A673 (cell line): ENCODE measurements around the gene NCKAP5. TPM values are rescaled to one million over a fixed set of nuclear protein-coding genes. Genes with fewer than 3 reads are reported as not detected.

Source experiments
- BruUV-seq: library from RNA; stranded (reverse); fragments of 400-500 nt; replicated peaks from 2 replicates; lab custom pipeline; 2021; lab: Mats Ljungman, UMichigan
- CTCF ChIA-PET: fragments of 300-600 bp; sonication (Branson Sonifier 250); formaldehyde crosslinking; loops from one replicate; lab custom pipeline; 2022; ENCODE audit warnings: antibody characterized with exemption; lab: Charles Lee
- POLR2A ChIA-PET: fragments of 300-600 bp; sonication (Branson Sonifier 250); formaldehyde crosslinking; loops from one replicate; lab custom pipeline; 2022; ENCODE audit warnings: antibody characterized with exemption; ENCODE audit not compliant: low non-redundant PET; lab: Charles Lee
- DNase-seq: peaks from one replicate; pipeline ENCODE4 v3.0.0-alpha.2; 2015; ENCODE audit warnings: low spot score
- H3K27ac ChIP-seq: fragments of 200-600 bp; sonication (generic); 2 replicates; pipeline ENCODE4 v1.5.1; 2016; ENCODE audit warnings: mixed run types, low read depth, mild to moderate bottlenecking, mixed read lengths, antibody characterized with exemption, low read length; ENCODE audit not compliant: poor library complexity, severe bottlenecking
- H3K27me3 ChIP-seq: fragments of 200-600 bp; sonication (generic); replicated peaks from 2 replicates; pipeline ENCODE4 v1.6.1; 2017; ENCODE audit warnings: mixed run types, low read depth, mild to moderate bottlenecking, mixed read lengths, antibody characterized with exemption, low read length; ENCODE audit not compliant: insufficient read depth, poor library complexity
- H3K36me3 ChIP-seq: fragments of 200-600 bp; sonication (generic); 2 replicates; pipeline ENCODE4 v1.6.1; 2016; ENCODE audit warnings: mixed run types, mild to moderate bottlenecking, mixed read lengths, antibody characterized with exemption, low read length; ENCODE audit not compliant: insufficient read depth, poor library complexity, severe bottlenecking
- H3K4me1 ChIP-seq: fragments of 200-600 bp; sonication (generic); 2 replicates; pipeline ENCODE4 v1.6.1; 2017; ENCODE audit warnings: mixed run types, mild to moderate bottlenecking, mixed read lengths, antibody characterized with exemption, low read length; ENCODE audit not compliant: insufficient read depth, poor library complexity, severe bottlenecking
- H3K4me3 ChIP-seq: fragments of 200-600 bp; sonication (generic); 2 replicates; pipeline ENCODE4 v1.5.1; 2016; ENCODE audit warnings: low read depth, mixed run types, mild to moderate bottlenecking, mixed read lengths, low read length; ENCODE audit not compliant: poor library complexity, severe bottlenecking
- H3K9me3 ChIP-seq: fragments of 200-600 bp; sonication (generic); 2 replicates; pipeline ENCODE4 v1.6.1; 2016; ENCODE audit warnings: mixed run types, low read depth, mild to moderate bottlenecking, mixed read lengths, antibody characterized with exemption, low read length; ENCODE audit not compliant: poor library complexity, severe bottlenecking
- EZH2 ChIP-seq: fragments of 200-600 bp; sonication (generic); IDR thresholded peaks from 2 replicates; pipeline ENCODE4 v1.6.1; 2017; ENCODE audit warnings: borderline replicate concordance, low read depth, mild to moderate bottlenecking, mixed read lengths, antibody characterized with exemption, low read length; ENCODE audit not compliant: poor library complexity, severe bottlenecking
- intact Hi-C: fragments of 100-400 bp; cut with micrococcal nuclease; formaldehyde crosslinking; loops from one replicate; pipeline ENCODE4 v1.10.0; 2022; ENCODE audit not compliant: unreplicated experiment
- total RNA-seq: library from RNA; stranded (reverse); gene quantifications from 2 replicates; pipeline ENCODE4 v1.2.3, GENCODE V29; 2021
- TF ChIP-seq, protein P1 (sequence below): fragments of 300-800, 200-600 bp; sonication (generic); conservative IDR thresholded peaks from 2 replicates; pipeline ENCODE4 v1.5.1; 2017; ENCODE audit warnings: low read depth, mild to moderate bottlenecking, antibody characterized with exemption, low read length, moderate library complexity, mixed read lengths

Gene NCKAP5
- total RNA-seq, 1 experiment from 2014 or later: 26.6 TPM

DNA sequence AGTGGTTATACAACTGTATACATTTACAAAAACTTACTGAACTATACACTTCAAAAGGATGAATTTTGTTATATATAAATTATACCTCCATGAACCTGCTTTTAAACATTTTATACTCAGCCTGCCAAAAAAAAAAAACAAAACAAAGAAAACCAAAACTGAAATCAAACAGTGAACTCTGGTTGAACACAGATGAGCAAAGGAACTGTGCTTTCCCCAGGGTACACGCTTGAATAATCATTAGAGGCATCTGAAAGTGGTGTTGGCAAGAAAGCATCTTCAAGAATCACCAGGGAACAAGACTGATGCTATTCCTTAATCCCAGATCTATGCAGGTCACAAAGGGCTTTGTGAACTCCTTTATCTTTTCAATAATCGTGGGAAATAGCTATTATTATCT lies 821.2 kb downstream of the NCKAP5 start:
- POLR2A ChIA-PET: no interaction called here
- no peak overlapping the region for H3K27ac ChIP-seq
- H3K27me3 ChIP-seq: no peaks in the 10 kb centered on the region
- intact Hi-C loops: no loop called here
- H3K36me3 ChIP-seq: no peaks in the 10 kb centered on the region
- no peak for DNase-seq
- no peak overlapping the region for H3K4me3 ChIP-seq
- peaks cover 17% of the 10 kb centered on the region for H3K4me1 ChIP-seq
- BruUV-seq: no TSS peak
- no peak for TF ChIP-seq EZH2
- TF ChIP-seq, protein P1, sequence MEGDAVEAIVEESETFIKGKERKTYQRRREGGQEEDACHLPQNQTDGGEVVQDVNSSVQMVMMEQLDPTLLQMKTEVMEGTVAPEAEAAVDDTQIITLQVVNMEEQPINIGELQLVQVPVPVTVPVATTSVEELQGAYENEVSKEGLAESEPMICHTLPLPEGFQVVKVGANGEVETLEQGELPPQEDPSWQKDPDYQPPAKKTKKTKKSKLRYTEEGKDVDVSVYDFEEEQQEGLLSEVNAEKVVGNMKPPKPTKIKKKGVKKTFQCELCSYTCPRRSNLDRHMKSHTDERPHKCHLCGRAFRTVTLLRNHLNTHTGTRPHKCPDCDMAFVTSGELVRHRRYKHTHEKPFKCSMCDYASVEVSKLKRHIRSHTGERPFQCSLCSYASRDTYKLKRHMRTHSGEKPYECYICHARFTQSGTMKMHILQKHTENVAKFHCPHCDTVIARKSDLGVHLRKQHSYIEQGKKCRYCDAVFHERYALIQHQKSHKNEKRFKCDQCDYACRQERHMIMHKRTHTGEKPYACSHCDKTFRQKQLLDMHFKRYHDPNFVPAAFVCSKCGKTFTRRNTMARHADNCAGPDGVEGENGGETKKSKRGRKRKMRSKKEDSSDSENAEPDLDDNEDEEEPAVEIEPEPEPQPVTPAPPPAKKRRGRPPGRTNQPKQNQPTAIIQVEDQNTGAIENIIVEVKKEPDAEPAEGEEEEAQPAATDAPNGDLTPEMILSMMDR: no peak
- peaks cover 12% of the 10 kb centered on the region for H3K9me3 ChIP-seq
- CTCF ChIA-PET: no interaction called here

- H3K27me3 ChIP-seq: no peaks in the 10 kb centered on the region
- H3K36me3 ChIP-seq: no peaks in the 10 kb centered on the region
- H3K4me3 ChIP-seq: no peak overlapping the region
- TF ChIP-seq, protein P1: no peak
- no peak for TF ChIP-seq EZH2
- ChIA-PET POLR2A (no interaction called here), CTCF (no interaction called here)
- intact Hi-C loops: no loop called here
- BruUV-seq: no TSS peak
- H3K27ac ChIP-seq: no peak overlapping the region
- H3K9me3 ChIP-seq: peaks cover 12% of the 10 kb centered on the region
- peaks cover 7% of the 10 kb centered on the region for H3K4me1 ChIP-seq
- no peak for DNase-seq
These were observed 826.5 kb downstream of the NCKAP5 start for GRCh38 chr2:132741754-132742153.

- ChIA-PET CTCF (no interaction called here), POLR2A (interaction anchor here (0.6 kb wide), 1 partner anchor 209 kb away, joined by 3 read pairs; no protein-coding TSS in a partner anchor)
- no peaks in the 10 kb centered on the region for H3K36me3 ChIP-seq
- intact Hi-C loops: no loop called here
- H3K27ac ChIP-seq: no peak overlapping the region
- peaks cover 7% of the 10 kb centered on the region for H3K4me1 ChIP-seq
- peaks cover 12% of the 10 kb centered on the region for H3K9me3 ChIP-seq
- no peak overlapping the region for H3K4me3 ChIP-seq
- peak; percentile 53 for DNase-seq
- BruUV-seq: no TSS peak
- no peaks in the 10 kb centered on the region for H3K27me3 ChIP-seq
- TF ChIP-seq, protein P1: no peak
- no peak for TF ChIP-seq EZH2
These were observed 828.1 kb downstream of the NCKAP5 start for GRCh38 chr2:132740081-132740720.
